Esophagus mucosa (tissue), 1 donor: ENCODE data around the gene CD3E. TPM values are rescaled to one million over a fixed set of nuclear protein-coding genes. Genes with fewer than 3 reads are reported as not detected.
"Not testable (repeated sequence)": the region's sequence is repeated elsewhere in the genome, so short reads cannot be mapped to it uniquely, and the experiment has no call there.

ENCODE experiments used
- ATAC-seq: fragments of 200-7000 bp; cut with Tn5 transposase; one replicate; pipeline ENCODE4 v1.9.1; 2020
- total RNA-seq: library from RNA; stranded (reverse); gene quantifications from one replicate; pipeline ENCODE4 v1.2.4, GENCODE V29; 2023
- donor health status: DM: yes; HTN: yes; CAD: no.

CD3E gene
- total RNA-seq, 1 donor from 2014 or later: 1.2 TPM

DNA sequence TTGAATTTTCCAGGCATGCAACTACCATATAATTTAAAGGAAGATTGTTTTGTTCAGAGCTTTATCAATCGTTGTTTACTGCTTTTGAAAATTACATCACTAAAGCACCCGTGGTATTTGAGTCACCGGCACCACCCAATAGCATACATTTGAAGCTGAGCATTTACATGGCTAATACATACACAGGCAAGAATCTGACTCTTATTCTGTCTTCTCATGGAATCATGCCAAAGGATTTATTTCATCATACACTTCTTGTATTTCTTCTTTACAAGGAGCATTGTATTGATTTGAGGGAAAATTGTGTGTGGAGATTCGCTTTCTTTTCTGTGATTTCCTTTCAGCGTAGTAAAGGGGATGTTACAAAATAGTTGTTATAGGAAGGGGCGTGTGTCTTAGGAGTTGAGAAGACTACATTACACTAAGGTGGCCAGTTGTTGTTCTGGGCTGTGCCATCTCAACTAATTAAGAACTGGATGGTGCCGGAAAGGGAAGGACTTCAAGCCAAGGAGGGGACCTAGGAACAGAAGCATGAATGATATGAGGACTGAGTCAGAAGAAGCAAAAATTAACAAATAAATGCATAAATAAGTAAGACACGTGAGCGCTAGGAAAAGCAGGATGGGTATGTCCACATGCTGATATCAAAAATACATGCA, 12.9 kb upstream of the CD3E start:
- ATAC-seq: peak; percentile 84

DNA sequence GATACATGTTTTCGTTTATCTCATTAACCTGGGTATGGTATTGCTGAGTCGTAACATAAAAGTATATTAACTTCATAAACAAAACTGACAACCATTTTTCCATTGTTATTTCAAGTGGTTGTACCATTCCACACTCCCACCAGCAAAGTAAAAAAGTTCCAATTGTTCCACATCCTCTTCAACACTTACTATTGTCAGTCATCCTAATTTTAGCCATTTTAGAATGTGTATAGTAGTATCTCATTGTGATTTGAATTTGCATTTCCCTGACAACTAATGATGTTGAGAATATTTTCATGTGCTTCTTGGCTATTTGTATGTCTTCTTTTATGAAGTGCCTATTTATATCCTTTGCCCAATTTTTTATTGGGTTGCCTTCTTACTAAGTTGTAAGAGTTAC, 10.5 kb upstream of the CD3E start:
- ATAC-seq: no peak

DNA sequence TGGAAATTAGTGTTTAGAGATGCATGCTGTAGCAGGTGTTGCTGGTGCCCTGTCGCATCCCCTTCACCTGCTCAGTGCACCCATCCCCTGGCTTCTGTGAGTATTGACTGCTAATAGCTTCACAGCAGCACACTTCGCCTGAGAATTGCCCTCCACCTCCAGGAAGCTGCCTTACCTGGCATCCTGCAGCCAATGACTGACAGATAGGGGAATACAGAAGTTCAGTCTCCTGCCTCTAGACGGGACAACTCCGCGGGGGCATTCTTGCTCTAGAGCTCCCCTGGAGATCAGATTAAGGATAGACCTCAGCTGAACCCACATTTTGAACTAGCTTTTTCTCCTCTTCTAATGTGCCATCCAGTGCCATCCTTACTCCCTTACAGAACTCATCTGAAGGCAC, 9.3 kb upstream of the CD3E start:
- no peak for ATAC-seq

DNA sequence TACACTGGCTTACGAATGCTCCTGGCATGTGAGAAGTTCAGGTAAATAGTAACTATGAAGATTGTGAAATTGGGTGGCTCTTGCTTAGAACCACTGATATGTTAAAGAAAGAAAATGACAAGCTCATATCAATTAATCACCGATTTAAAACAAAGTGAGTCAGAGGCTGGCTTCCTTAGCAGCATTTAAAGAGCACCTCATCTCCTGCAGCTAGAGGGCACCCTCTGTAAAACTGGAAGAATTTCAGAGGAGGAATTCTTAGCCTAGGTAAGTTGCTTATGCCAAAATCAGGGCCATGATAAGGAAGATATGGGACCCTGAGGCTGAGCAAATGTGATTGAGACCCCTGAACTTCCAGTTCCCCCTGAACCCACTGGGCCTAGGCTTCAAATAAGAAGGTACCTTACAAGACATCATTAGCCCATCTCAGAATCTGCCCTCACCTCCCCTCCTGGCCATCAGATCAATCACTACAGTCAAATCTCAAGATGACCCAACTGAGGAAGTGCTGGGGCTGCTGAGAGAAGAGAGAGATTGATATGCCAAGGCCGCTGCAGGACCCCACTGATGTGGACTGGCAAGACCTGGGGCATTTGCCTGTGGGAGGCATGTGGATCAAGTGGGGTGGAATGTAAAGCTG, 8.6 kb upstream of the CD3E start:
- ATAC-seq: peak; percentile 68

DNA sequence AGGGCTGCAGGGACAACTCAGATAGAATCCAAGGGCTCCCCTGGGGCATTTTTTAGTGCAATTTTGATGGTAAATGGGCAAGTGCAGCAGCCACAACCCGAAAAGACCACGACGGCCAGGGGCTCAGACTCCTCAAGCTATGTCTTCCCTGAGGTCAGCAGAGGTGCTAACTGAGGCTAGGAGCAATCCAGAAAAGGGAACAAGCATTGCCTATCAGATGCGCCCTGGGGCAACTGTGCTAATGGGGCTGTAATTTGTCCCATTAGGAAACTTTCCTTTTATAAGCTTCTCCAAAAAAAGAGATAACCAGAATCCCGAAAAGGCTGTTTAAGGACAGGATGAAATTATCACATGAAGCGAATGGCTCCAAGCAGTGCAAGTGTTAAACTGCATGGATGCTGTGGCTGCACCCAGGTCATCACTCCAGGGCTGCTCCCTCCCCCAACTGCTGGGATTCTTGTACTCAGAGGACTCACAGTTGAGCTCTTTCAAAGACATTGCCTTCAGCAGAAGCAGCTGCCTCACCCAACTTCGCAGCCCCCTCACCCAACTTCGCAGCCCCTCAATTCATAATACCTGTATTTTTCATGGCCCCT, 2.8 kb upstream of the CD3E start:
- ATAC-seq: no peak

DNA sequence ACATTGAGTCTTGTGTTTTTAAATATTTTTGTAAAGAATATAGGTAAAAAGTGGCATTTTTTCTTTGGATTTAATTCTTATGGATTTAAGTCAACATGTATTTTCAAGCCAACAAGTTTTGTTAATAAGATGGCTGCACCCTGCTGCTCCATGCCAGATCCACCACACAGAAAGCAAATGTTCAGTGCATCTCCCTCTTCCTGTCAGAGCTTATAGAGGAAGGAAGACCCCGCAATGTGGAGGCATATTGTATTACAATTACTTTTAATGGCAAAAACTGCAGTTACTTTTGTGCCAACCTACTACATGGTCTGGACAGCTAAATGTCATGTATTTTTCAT, 333 bp upstream of the CD3E start:
- ATAC-seq: no peak

DNA sequence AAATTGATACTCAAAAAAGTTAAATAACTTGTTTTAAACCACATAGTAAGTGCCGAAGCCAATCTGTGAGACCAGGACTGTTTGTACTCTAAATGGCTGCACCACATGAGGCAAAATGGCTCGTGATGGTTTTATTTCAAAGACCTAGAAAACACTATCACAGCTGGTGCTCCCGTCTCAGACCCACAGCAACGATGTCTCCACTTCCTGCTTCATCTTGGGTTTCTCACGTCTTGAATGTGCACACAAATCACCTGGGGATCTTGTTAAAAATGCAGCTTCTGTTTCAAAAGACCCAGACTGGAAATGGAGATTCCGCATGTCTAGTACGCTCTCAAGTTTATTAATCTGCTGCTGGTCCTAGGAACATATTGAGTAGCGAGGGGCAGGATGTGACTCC, 1.2 kb downstream of the CD3E start:
- ATAC-seq: no peak

DNA sequence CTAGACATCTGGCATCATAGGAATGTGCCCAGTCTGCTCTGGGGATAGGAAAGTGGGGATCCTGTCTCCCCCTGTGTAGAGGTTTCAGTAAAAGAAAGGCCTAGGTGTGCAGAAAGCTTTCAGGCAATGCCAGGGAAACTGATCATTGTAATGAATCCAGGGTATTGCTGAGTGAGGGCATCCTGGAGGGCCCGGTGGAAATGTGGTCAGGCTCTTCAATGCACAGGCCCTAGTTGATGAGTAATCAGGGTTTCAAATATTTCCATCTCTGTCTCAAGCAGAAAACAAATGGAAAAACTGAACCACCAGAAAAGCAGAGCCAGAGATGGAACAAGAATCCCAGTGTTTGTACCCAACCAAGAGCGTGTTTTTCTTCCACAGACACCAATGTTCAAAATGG, 2.0 kb downstream of the CD3E start:
- no peak for ATAC-seq

DNA sequence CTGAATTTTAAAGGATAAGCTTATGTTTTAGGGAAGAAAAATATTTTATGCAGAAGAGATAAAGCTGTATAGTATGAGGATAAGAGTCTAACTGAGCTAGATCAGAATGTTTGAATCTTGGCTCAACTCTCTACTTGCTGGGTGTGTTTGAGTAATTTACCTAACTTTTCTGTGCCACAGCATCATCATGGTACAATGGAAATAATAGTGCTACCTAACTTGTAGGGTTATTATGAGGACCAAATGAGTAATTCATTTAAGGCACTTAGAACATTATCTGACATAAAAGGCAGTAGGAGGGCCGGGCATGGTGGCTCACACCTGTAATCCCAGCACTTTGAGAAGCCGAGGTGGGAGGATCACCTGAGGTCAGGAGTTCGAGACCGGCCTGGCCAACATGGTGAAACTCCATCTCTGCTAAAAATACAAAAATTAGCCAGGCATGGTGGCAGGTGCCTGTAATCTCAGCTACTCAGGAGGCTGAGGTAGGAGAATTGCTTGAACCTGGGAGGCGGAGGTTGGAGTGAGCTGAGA, 4.5 kb downstream of the CD3E start:
- ATAC-seq: not testable (repeated sequence)

DNA sequence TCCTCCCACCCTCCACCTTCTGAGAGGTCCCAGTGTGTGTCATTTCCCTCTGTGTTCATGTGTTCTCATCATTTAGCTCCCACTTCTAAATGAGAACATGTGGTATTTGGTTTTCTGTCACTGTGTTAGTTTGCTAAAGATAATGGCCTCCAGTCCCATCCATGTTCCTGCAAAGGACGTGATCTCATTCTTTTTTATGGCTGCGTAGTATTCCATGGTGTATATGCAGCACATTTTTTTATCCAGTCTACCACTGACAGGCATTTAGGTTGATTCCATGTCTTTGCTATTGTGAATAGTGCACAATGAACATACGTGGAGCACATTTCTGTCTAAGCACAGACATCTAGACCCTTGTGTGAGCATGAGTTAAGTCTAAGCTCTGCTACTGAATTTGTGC, 5.7 kb downstream of the CD3E start:
- ATAC-seq: no peak

DNA sequence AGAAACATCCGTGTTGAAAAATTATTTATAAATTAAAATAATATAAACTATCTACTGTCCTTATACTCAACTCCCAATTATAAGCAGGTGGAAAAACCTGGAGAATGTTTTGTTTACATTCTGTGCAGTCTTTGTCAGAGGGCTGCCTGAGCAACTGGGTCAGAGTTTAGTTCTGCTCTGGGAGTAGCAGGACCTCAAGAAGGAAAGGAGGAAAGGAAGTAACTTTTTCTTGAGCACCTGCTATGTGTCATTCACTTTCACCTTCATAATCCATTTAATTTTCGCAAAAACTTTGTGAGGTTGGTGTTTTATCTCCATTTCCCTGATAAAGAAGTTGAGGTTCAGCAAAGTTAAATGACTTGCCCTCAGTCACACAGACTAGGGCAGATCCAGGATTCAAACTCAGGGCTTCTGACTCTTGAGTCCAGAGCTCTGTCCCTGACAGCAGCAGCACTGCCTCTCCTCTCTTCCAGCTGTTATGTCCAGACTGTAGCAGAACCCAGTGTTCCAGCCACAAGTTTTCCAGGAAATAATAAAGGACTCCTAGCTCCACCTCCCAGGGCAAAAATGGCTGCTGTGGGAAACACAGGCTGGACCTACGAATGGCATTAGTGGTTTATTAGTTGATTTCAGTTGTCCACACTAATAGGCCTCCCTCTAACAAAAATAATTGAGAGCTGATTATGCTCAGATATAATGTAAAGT, 6.4 kb downstream of the CD3E start:
- no peak for ATAC-seq

DNA sequence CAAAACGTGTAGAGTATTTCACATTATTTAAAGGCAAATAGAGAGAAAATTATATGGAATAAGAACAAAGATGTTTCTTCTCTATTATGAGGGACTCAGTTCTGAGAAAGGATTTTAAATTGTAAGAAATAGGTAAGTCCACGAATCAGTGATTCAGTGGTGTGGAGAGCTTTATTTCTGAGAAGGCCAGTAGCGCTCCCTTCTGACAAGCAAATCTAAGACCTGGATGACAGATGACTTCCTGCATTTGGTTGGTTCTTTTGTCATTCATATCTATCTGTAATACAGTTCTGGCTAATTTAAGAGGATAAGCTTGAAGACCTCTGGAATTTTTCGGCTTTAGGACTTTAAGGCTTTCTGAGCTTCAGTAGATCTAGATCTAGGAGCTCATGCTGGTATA, 7.0 kb downstream of the CD3E start:
- no peak for ATAC-seq

DNA sequence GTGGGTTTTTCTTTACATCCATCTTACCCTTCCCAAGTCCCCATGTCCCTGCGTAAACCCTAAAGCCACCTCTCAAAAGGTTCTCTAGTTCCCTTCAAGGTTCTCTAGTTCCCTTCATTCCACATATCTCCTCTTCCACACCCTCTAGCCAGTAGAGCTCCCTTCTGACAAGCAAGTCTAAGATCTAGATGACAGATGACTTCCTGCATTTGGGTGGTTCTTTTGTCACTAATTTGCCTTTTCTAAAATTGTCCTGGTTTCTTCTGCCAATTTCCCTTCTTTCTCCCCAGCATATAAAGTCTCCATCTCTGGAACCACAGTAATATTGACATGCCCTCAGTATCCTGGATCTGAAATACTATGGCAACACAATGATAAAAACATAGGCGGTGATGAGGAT, 7.8 kb downstream of the CD3E start:
- ATAC-seq: no peak

DNA sequence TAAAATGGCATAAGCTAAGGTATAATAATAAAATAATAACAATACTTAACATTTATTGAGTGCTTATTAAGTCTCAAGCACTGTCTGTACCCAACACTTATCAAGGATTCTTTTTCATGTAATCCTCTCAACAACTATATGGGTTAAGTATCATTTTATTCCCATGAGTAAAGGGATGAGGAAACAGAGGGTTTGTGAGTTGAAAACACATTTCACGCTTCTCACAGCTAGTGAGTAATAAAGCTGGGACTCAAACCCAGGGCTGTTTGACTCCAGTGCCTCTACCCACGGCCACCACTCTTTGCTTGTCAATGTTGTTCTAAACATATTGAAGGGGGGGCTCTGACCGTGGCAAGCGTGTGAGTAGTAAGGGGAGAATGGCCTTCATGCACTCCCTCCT, 8.7 kb downstream of the CD3E start:
- ATAC-seq: no peak

DNA sequence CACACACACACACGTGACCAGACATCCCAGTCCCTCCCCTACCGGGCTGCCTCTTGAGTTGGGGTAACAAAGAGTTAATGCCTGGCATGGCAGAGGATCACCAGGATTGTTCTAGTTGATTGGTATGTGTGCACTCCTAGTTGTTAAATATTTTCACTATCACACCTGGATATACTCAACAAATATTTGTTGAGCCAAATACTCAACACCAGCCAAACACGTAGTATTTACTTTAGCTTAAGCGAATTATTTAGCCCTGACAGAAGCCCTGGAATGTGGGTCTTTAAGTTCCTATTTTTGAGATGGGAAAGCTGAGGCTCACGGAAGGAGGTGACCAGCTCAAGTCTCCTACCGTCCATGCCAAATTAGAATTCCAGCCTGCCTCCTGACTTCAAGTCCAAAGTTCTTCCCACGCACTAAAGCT, 10.5 kb downstream of the CD3E start:
- ATAC-seq: no peak

DNA sequence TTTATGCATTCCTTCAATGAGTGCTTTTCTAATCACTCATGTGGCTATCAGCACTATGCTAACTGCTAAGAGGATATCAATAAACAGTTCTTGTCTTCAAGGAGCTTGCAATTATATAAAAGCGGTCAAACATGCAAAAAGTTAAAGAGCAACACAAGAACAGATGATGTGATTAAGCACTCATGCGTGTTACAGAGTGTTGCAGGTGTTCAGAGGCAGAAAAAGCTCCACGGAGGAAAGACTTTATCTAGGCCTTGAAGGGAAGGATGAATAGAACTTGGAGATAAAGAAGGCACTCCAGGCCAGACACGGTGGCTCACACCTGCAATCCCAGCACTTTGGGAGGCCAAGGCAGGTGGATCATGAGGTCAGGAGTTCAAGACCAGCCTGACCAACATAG, 13.6 kb downstream of the CD3E start:
- ATAC-seq: no peak

DNA sequence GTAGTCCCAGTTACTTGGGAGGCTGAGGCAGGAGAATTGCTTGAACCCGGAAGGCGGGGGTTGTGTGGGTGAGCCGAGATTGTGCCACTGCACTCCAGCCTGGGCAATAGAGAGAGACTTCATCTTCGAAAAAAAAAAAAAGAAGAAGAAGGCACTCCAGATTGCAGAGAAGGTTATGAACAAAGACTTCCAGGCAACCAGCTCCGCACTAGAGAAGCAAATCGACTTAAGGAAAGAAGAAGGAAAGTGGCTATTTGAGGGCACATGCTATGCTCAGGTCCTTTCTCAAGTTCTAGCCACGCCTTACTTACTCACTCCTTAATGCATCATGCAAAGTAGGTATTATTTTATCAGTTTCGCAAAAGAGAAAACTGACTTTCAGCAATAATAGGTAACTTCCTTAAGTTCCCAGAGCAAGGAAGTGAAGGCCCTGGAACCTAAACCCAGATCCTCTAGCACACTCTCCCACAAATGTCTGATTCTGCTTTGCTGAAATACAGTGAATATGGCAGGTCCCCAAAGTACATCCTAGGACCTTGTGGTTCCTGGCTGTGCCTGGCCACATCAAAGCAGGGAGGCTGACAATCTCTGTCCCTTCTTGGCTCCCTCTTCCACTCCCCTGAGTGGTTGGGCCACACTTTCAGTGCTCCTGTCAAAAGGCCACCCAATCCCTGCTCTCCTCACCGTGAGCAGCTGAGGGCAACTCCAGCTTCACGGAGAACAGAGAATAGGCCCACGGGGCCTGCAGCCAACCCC, 14.2 kb downstream of the CD3E start:
- peak; percentile 43 for ATAC-seq

DNA sequence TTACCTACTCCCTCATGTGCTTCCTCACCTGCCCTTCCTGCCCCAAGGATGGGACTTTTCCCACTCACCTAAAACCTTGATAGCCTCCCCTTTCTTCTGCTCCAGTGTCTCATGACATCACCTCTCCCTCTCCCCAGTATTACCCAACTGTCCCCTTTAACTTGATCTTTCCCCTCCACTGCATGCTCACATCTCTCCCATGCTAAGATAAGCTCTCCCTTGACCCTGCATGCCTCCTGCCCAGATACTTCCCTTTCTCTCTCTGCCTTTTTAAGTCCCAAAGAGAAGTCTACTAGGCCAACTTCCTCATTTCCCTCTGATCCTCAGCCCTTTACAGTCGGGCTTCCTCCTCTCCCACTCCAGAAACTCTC, 14.8 kb downstream of the CD3E start:
- no peak for ATAC-seq

DNA sequence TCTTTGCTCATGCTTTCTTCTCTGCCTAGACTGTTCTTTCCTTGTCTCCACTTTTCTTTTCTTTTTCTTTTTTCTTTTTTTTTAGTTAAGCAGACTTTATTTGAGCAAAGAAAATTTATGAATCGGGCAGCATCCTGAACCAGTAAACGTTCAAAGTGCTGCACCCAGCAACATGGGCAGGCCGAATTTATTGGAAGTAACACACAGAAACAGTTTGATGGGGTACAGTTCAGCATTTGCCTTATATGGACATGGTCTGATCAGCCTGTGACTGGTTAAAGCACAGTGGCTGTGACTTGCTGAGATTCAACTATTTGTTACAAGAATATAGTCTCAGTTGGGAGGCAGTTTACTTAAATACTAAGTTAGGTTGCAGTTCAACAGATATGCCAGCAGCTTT, 16.0 kb downstream of the CD3E start:
- no peak for ATAC-seq

DNA sequence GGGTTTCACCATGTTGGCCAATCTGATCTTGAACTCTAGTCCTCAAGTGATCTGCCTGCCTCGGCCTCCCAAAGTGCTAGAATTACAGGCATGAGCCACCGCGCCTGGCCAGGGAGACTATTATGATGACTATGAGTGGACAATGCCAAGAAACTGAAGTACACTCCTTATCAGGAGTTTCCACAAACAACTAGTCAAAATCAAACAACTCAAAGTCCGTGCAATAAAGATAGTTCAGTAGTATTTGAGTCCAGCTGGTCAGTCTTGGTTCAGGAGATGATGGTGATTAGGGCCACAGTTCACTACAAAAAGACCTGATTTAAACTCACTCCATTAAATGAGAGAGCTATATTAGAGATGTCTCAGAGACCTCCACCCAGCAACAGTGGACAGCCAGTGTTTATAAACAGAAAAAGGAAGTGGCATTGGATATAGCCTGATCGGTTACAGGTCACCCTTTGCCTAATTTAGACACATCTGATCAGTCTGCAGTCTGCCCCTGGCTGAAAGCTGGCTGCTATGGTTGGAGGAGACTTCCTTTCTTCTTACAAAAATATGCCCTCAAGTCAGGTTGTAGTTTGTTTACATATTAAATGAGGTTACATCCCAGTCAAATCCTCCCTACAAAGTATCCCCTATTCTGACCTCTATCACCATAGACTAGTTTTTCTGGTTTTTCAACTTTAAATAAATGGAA, 17.0 kb downstream of the CD3E start:
- ATAC-seq: no peak

DNA sequence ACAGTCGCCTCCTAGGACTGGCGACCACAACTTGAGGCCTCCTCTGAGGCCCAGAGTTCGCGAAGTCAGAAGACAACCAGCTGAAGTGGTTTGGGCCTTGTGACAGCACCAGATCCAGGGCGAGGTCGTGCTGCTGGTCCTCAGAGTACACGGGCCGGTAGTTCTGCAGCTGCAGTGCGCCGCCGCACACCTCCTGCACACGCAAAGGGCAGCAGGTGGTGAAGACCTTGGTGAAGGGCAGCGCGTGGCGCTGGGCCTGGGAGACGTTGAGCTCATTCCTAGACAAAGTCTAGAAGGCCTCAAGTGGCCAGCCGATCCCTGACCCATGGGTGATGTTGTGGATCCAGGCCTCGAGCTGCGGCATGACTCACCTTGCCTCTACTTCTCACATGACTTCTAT, 18.2 kb downstream of the CD3E start:
- no peak for ATAC-seq

DNA sequence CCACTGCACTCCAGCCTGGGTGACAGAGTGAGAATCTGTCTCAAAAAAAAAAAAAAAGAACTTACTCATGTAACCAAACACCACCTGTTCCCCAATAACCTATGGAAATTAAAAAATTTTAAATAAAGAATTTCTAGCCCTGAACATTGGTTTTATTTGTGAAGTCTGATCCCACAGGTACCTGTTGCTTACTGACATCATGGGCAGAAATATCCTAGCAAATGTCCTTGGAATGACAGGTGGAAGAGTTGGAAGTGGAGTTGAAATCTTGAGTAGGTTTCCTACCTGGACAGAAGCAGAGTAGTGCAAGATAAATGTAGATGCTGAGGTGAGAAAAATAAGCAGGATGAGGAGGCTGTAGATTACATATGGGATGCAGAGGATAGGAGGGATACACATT, 20.8 kb downstream of the CD3E start:
- no peak for ATAC-seq
